GM18909 (cell line): ENCODE data around the gene SEMA5A.

Experiments
- ATAC-seq: cut with Tn5 transposase; IDR thresholded peaks from one replicate; pipeline ENCODE4 v1.9.1; 2021; ENCODE audit warnings: mild to moderate bottlenecking; ENCODE audit not compliant: unreplicated experiment, poor library complexity

SEMA5A gene, protein sequence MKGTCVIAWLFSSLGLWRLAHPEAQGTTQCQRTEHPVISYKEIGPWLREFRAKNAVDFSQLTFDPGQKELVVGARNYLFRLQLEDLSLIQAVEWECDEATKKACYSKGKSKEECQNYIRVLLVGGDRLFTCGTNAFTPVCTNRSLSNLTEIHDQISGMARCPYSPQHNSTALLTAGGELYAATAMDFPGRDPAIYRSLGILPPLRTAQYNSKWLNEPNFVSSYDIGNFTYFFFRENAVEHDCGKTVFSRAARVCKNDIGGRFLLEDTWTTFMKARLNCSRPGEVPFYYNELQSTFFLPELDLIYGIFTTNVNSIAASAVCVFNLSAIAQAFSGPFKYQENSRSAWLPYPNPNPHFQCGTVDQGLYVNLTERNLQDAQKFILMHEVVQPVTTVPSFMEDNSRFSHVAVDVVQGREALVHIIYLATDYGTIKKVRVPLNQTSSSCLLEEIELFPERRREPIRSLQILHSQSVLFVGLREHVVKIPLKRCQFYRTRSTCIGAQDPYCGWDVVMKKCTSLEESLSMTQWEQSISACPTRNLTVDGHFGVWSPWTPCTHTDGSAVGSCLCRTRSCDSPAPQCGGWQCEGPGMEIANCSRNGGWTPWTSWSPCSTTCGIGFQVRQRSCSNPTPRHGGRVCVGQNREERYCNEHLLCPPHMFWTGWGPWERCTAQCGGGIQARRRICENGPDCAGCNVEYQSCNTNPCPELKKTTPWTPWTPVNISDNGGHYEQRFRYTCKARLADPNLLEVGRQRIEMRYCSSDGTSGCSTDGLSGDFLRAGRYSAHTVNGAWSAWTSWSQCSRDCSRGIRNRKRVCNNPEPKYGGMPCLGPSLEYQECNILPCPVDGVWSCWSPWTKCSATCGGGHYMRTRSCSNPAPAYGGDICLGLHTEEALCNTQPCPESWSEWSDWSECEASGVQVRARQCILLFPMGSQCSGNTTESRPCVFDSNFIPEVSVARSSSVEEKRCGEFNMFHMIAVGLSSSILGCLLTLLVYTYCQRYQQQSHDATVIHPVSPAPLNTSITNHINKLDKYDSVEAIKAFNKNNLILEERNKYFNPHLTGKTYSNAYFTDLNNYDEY

DNA sequence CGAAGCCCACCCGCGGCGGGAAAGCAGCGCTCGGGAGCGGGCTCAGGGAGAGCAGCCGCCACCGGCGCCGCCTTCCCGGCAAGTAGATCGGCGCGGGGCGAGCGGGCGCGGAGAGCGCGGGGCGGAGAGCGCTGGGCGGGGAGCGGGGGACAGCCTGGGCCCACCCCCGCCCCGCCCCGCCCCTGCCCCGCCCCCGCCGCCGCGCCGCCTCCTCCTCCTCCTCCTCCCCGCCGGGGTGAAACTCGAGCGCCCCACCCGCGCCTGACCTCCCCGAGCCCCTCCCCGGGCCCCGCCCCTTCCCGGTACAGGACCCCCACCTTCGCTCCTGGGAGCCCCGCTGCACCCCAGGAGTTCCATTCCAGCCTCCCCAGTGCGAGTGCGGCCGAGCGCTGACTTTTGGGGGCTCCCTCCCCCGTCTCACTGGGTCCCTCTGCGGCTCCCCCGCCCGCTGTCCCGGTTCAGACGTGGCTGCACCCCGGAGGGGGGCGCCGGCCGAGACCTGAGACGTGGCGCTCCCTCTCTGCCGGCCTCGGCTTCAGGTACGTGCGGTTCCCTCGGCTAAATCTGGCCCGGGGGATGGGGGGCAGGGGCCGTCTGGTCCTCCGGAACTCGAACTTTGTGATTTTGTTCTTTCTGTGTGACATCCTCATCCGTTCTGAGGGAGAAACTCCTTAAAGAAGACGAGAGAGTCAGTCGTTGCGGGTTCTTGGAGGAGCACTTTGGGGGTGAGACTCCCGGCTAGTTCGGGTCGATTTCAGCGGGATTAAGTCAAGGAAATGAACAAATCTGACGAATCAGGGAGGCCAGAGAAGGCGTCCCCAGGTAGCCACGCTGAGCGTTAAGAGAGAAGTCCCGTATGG is at the start of gene SEMA5A:
Gene SEMA5A (minus strand): TSS at position 84 of the 860 bp plus-strand sequence. CDS start 166,129 bp downstream, outside the sequence.
- peak; percentile 39 for ATAC-seq

DNA sequence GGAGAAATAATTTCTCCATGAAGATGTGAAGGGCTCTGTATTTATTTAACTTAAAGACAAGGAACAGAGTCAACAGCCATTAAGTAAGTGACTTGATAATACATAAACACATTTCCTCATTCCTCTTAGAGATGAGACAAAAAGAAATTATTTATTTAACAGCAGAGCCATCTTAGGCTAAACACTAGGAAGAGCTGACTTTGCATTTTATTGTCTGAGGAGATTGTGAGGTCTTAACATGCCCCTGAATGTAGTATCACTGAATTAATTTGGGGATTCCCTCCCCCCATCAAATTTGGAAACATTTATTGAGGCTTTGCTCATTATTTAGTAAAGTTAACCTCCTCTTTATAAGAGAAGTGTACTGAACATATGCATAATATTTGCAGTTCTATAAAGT is 49.0 kb upstream of the SEMA5A start:
- no peak for ATAC-seq

DNA sequence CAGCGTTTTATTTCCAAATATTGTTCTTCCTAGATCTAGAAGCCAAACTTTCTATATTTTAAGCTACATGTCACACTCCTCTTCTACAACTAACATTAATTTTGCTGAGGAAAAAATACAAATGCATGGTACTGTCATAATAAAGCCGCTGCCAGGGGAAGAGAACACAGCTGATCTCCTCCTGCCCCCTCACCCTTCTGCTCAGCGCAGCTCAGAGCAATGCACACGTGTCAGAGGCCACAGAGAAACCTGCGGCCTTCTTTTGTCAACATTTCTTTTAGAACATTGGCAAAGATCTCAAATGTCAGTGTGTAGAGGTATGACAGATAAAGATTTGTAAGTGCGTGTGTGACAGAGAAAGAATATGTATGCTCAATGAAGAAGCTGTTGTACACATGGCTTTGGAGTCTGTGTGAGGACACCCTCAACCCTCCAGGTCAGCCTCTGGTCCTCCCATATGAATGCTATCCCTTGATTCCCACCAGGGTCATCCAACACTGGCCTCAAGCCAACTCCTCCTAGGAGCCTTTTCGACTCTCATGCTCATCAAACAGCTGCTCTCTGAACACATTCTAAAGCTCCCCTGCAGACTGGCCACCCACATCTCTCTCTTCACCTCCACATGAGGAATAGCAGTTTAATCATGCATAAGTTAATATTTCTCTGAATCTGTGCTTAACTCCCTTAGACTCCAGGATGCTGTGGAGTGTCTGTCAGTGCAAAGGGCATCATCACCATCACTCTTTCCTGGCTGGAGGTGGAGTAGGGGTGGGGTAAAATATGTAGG is 43.4 kb upstream of the SEMA5A start:
- no peak for ATAC-seq

DNA sequence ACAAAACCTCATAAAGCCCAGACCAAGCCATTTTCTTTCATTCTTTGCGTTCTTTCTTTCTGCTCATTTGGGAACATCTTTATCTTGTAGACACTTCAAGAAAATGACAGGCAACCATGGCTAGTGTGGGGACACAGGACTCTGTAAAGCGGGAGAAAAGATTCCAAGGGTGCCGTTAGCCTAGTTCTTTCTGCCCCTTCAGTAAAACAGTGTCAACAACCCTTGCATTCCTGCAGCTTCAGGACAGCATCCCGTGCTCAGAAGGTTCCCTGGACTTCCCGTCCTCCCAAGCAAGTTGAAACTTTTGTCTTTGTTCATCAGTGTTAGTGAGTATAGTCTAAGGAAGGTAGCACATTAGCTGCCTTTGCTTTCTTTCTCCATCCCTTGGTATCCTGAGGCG is 42.4 kb upstream of the SEMA5A start:
- ATAC-seq: no peak

DNA sequence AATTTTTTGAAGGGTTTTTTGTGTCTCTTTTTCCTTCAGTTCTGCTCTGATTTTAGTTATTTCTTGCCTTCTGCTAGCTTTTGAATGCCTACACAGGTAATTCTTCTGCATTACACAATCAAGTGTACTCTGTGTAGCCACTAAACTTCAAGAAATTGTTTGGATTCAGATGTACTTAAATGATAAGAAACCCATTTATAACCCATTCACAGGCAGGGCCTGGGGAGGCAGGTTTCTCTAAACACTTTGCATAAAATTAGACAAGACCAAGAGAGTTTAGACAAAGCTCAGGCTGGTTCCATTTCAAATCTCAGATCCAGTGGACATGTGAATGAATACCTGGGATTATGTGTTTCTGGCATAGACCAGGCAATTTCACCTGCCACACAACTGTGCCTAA is 41.3 kb upstream of the SEMA5A start:
- no peak for ATAC-seq

DNA sequence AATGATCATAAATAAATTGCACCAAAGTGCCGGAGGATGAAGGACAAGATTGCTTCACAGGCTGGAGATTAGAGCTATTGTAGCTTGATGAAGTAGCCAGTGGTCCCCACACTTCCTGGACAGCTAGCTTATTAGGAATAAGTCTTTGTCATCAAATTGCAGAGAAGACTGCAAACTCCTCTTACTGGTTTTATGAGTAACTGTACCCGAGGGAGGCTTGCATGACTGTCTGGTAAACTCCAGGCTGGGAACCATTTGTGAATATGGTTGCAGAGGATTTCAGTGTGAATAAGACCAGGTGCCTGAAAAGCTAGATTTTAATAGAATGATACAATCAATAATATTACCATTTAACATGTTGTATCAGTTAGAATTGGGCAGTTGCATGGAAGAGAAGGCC is 36.5 kb upstream of the SEMA5A start:
- ATAC-seq: no peak

DNA sequence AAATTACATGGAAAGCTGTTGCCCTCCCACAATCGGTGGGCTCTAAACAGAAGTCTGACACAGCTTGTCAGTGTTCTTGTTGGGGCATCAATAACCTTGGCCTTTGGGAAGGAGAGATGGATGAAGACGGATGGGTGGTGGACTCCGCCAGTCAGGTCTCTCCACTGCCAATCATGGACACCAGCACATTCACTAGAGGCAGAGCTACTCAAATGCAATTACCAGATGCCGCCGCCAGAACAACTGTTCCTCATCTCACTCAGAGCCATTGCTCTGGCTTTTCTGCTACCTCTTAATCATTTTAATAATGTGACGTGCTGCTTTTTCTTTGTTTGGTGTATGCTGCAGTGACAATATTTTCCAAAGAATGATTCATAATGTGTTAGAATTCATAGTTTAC is 27.9 kb upstream of the SEMA5A start:
- ATAC-seq: no peak

DNA sequence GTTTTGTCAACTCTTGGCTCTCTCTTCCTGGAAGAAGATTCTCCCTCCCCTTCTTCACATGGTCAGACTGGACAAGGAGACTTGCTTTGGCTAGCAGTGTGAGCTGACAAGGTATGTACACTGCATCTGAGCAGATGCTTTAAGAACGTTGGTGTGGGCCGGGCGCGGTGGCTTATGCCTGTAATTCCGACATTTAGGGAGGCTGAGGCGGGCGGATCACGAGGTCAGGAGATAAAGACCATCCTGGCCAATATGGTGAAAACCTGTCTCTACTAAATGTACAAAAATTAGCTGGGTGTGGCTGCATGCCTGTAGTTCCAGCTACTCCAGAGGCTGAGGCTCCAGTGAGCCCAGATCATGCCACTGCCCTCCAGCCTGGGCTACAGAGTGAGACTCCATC is 26.4 kb upstream of the SEMA5A start:
- ATAC-seq: no peak

DNA sequence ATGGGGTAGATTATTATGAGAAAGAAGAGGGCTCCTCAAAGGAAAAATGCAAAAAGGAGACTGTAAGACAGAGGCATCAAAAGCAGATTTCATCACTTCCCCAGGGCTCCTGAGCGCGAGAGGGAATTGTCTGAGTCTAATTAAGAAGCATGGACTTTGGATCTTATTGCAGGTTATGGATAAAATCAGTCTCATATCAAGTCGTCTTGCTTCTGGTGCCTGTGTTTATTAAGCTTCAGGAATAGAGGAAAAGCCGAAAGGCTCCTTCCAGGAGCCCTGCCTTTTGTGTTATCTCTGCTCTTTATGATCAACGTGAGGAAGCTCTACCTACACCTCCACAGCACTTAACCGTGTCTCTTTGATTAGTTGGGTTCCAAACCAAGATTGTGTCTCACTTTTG is 25.0 kb upstream of the SEMA5A start:
- ATAC-seq: no peak

DNA sequence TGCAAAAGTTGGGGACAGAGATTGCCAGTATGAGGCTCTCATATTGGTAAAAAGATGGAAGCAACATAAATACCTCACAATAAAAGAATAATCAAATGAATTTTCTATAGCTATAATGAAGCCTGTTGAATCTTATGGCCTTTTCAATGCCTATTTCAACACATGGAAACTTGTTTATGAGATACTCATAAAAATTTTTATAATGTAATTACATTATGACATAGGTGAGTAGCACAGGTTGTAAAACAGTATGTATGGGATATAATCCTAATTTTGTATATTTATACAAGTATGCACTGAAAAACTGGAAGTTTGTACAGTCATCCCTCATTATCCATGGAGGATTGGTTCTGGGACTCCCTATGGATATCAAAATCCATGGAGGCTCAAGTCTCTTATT is 21.2 kb upstream of the SEMA5A start:
- ATAC-seq: no peak

DNA sequence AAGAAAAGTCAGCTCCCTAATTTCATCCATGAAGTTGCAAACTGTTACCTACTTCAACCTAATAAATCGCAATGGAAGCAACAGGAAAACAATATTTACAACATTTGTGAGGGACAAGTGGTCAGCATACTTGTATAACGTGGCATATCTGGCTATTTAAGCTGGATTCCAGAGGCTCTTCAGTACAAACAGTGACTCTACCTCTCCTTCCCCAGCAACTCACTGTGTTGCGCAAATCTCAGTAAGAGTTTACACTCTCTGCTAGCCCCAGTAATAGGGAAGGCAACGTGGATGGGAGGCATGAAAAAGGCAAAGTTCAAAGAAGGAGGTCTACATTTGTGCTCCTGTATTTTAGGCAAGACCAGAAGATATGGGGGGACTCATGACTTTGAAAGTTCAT is 18.9 kb upstream of the SEMA5A start:
- no peak for ATAC-seq

DNA sequence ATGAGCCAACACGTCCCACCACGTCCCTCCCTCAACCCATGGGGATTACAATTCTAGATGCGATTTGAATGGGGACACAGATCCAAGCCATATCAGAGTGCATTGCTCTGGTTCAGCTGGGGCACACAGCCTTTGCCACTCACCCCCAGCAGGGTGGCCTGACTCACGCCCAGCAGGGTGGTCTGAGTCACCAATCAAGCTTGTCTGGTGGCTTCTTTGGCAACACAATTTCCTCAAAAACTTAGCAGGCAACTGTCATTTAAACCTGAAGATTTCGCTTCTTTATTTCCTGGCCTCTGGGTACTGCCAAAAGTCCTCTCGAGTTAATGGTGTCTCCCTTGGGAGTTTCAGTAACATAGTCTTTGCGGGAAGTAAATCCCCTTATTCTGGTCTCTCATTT is 16.3 kb upstream of the SEMA5A start:
- ATAC-seq: no peak

DNA sequence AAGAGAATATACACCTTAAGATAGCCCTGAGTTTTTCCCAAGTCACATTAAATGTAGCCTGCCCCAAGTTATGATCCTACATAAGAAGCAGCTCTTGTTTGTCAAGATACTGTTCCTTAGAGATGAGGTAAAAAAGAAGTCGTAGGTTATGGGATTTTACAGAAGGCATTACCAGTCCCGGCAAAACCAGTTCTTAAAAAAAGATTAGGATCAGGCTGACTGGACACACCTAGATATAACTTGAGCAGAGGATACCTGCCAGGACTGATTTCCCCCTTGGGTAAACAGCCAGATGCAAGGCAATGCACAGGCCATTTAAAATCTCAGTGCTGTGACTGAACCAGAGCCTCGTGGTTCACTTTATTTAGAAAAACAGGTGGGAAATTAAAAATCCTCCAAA is 14.1 kb upstream of the SEMA5A start:
- no peak for ATAC-seq

DNA sequence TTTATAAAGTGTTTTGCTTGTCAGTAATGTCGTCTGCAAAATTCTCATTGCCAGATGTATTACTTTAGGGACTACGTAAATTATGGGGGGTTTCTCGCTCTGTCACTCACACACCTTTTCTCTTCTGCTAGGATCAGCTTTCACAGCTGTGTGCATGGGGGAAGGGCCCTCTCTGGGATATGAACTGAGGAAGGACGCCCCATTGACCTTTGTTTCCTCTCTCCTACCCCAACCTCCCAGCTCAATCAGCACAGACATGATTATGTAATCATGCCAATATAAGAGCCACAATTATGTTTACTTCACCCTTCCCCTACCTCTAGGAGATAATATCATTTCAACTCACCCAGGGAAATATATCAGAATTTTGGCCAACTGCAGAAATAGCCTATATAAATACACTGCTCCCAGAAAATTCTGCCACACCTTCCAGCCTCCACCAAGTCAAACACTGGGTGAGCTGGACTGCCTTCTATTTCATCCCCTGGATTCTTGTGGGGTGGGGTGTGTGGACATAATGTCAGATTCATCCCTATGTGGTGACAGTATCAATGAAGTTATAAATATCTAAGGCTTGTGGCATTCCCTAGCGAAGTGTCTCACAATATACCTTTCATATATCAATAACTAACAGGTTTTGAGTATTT is 12.6 kb upstream of the SEMA5A start:
- no peak for ATAC-seq

DNA sequence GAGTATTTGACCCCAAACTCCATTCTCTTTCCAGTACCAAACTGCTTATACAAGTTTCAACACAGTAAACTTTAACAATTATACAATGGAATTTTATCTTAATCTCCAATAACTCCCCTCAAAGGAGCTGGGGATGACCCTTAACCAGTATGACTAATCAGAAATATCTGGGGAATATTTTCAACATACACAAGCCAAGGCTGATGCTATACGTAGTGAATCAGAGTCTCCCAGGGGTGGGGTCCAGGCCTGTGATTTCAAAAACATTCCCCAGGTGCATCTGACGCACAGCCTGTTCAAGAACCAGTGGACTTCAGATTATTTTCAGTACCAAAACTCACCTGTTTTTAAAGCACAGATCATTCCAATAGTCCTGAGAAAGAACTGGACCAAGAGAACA is 11.8 kb upstream of the SEMA5A start:
- ATAC-seq: no peak

DNA sequence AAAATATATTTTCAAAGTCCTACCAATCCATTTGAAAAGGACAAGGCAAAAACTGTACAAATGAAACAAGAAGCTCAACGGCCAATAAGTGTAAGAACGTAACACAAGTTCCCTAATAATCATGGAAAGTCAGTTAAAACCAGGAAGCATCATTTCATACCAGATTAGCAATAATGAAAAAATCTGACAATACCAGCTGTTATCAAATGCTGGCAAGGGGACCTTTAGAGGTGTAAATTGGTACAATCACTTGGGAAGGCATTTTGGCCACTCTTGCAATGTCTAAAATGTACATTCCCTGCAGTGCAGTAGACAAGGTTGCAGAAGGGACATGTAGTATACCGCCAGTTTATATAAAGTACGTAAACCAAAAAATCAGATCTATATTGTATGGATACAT is 10.1 kb upstream of the SEMA5A start:
- no peak for ATAC-seq

DNA sequence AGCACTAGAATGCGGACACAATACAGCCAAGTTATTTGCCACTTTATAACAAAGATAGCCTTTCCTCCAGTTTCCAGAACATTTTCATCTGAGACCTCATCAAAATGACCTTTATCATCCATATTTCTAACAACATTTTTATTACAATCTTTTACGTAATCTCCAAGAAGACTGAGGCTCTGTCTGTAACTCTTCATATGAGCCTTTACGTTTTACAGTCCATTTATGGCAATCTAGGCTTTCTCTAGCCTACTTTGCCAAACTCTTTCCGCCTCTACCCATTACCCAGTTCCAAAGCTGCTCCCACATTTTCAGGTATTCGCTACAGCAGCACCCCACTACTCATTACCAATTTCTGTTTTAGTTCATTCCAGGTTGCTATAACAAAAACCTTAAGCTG is 8.2 kb upstream of the SEMA5A start:
- no peak for ATAC-seq

DNA sequence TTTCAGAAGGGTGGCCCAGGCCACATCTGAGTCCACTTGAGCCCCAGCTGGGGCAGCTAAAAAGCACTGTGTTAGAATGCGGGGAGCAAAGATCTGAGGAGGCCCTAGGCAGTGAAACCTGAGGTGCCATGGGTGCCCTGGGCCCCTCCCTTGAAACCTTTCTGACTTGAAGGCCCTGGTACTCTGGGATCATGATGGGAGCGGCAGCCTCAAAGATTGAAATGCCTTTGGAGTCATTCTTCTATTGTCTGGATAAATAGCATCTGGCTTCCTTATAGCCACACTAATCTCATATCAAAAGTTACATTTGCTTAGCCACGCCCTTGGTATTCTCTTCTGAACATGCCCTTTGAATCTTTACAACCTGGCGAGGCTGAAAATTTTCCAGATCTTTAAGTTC is 7.7 kb upstream of the SEMA5A start:
- ATAC-seq: no peak
